ENCODE results near the gene OGN.
"Not testable (repeated sequence)": the region's sequence is repeated elsewhere in the genome, so short reads cannot be mapped to it uniquely, and the experiment has no call there.

OGN gene

GRCh38 chr9:92404042-92404836 is at the start of gene OGN:
OGN (minus strand) TSS chr9:92404578; CDS start chr9:92403407, 1,171 bp downstream.
- DNase-seq (ENCODE audit: low read depth in 1 of 2, low spot score in 1 of 2) = no peak

DNA sequence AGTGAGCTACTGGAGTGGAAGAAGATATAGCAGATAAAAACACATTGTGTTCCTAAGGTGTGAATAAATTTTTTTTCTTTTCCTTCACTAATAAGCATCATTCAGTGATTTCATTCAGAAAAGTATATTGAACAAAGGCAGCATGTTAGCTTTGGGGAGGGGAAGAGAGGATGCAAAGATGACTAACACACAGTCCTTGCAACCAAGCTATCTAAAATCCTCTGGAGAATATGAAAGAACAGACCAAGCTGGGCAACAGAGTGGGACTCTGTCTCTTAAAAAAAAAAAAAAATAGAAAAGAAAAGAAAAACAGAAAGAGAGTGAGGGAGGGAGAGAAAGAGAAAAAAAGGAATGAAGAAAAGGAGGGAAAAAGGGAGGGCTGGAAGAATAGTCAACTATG is 42.2 kb upstream of the OGN start:
- no peak for DNase-seq (ENCODE audit: low read depth in 1 of 2, low spot score in 1 of 2)

DNA sequence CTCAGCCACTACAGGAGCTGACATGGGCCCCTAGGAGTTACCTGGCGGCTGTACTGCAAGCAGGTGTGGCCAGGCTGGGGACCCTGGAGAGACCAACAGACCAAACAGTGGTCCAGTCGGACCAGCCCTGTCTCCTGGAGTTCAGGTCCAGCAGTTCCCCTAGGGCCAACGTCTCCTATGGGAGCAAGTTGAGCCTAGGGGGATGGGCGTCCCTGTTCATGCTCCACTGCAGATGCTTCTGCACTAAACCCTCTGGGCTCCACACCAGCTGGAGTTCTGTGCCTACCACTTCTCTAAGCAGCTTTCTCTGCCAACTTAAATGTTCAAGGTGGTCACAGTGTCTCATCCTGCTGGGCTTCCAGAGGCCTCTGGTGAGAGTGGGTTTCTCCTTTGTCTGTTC is 40.5 kb upstream of the OGN start:
- DNase-seq (ENCODE audit: low read depth in 1 of 2, low spot score in 1 of 2) = no peak

- DNase-seq (ENCODE audit: low read depth in 1 of 2, low spot score in 1 of 2) = no peak
Observed at GRCh38 chr9:92440751-92441046, 36.3 kb upstream of the OGN start.

DNA sequence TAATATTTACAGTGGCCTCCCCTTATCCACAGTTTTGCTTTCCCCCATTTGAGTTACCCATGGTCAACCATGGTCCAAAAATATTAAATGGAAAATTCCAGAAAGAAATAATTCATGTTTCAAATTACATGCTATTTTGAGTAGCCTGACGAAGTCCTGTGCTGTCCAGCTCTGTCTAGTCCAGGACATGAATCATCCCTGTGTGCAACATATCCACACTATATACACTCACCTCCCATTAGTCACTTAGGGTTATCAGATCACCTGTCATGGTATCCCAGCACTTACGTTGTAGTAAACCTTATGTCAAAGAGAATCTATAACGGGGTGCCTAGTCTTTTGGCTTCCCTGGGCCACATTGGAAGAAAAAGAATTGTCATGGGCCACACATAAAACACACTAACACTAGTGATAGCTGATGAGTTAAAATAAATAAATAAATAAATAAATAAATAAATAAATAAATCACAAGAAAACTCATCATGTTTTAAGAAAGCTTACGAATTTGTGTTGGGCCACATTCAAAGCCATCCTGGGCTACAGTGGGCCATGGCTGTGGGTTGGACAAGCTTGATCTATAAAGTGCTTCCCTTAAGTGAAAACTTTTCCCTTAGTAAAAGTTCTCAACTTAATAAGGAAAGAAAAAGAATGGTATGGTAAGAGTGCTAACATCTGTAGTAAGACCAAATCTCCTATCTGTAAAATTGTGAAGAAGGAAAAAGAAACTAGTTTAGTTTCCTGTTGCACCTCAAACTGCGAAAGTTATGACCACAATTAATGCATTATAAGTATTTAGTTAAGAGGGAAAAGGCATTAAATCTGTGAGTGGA is 35.8 kb upstream of the OGN start:
- no peak for DNase-seq (ENCODE audit: low read depth in 1 of 2, low spot score in 1 of 2)

- no peak for DNase-seq (ENCODE audit: low read depth in 1 of 2, low spot score in 1 of 2)
Observed at GRCh38 chr9:92438900-92439526, 34.6 kb upstream of the OGN start.

GRCh38 chr9:92435263-92435662 is 30.9 kb upstream of the OGN start:
- DNase-seq (ENCODE audit: low read depth in 1 of 2, low spot score in 1 of 2) = no peak

DNA sequence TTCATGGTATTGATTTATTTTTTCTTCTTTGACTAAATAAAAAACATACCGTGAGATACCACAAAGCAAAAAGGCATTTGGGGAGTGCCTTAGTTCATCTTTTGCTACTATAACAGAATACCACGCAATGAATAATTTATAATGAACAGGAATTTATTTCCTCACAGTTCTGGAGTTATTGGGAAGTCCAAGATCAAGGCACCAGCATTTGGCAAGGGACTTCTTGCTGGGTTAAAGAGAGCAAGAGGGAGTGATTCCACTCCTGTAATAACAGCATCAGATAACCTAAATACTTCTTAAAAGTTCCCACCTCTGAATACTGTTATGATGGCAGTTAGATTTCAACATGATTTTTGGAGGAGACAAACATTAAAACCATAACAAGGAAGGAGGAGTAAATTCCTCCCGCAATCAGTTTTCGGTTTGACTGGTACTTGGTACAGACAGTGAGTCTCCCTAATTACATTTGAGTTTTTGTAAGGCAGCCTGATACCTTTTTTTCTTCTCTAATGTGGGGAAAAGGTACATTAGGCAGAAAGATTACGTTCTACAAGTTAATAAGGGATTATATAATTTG is 28.7 kb upstream of the OGN start:
- no peak for DNase-seq (ENCODE audit: low read depth in 1 of 2, low spot score in 1 of 2)

- DNase-seq (ENCODE audit: low read depth in 1 of 2, low spot score in 1 of 2) = no peak
Observed at GRCh38 chr9:92432350-92432749, 28.0 kb upstream of the OGN start.

DNA sequence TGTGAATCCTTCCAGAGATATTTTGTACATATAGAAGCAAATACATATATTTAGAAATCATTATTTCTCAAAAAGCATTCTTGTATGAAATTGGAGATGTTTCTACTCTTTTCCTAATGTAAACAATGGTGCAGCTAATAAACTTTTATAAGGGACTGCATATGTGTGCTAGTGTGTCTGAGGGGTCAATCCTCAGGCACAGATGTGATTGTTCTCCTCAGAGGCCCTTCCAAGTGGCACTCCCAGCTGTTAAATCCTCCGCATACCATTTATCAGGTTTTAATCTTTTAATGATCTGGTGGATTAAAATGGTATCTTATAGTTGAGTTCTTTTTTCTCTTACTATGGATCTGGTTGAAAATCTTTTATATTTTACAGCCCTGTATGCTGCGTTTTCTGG is 25.5 kb upstream of the OGN start:
- no peak for DNase-seq (ENCODE audit: low read depth in 1 of 2, low spot score in 1 of 2)

- no peak for DNase-seq (ENCODE audit: low read depth in 1 of 2, low spot score in 1 of 2)
Observed at GRCh38 chr9:92426501-92427145, 22.2 kb upstream of the OGN start.

DNA sequence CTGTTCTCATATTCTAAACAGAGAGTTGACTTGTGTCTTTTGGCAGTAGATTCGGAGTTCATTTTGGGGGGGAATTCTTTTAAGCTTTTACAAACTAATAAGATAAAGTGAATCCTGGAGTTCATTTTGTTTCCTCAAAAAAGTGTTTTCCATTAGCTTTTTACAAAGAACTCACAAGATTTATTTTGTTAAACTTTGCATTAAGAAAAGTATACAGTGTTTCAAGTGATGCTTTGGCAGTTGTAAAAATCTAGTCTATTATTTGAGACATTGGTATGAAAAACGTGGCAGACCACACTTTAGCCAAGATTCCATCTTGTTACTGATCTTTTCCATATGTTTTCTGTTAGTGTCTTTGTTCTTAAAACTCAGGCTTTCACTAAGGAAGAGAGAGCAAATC is 21.1 kb upstream of the OGN start:
- no peak for DNase-seq (ENCODE audit: low read depth in 1 of 2, low spot score in 1 of 2)

DNA sequence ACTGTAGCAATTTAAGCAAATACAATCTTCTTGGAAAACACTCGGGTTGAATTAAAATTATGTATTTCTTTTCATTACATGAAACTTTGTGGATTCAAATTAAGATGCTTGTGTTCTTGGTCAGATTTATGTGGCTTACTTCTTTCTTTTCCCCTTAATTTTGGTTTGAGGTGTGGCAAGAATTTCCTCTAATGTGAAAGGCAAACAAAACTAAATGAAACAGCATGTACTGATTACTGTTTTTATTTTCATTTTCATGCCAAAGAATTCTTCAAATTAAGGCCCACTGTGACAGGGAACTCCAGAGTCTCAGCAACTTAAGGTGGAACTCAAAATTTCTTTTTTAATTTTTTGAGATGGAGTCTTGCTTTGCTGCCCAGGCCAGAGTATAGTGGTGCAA is 20.0 kb upstream of the OGN start, which contains the start of gene OMD:
Gene OMD, minus strand, starts transcription at position 132 of the 400 bp plus-strand sequence. CDS start 6,913 bp downstream, outside the sequence.
- DNase-seq (ENCODE audit: low read depth in 1 of 2, low spot score in 1 of 2) = no peak

DNA sequence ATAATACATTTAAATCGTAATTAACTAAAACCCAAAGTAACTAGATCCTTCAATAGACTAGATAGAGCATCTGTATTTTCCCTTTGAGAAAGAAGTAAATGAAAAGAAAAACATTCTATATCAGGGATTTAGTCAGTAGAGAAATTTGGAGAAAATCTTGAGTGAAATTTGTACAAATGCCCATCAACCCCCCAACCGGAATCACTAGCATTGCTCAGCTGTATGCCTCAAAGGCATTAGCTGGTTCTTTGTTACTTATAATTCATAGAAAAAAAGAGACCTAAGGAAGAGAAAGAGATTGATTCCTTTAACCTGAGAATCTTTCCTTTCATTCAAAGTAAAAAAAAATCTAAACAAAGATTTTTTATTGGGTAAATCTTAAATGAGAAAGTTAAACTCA is 19.2 kb upstream of the OGN start:
- no peak for DNase-seq (ENCODE audit: low read depth in 1 of 2, low spot score in 1 of 2)

GRCh38 chr9:92422611-92423338 is 18.4 kb upstream of the OGN start:
- no peak for DNase-seq (ENCODE audit: low read depth in 1 of 2, low spot score in 1 of 2)

GRCh38 chr9:92414566-92414965 is 10.2 kb upstream of the OGN start:
- no peak for DNase-seq (ENCODE audit: low read depth in 1 of 2, low spot score in 1 of 2)

GRCh38 chr9:92411157-92411556 is 6.8 kb upstream of the OGN start:
- DNase-seq (ENCODE audit: low read depth in 1 of 2, low spot score in 1 of 2) = not testable (repeated sequence)

- DNase-seq (ENCODE audit: low read depth in 1 of 2, low spot score in 1 of 2) = no peak
Observed at GRCh38 chr9:92408747-92409478, 4.5 kb upstream of the OGN start.

GRCh38 chr9:92407818-92408217 is 3.4 kb upstream of the OGN start:
- DNase-seq (ENCODE audit: low read depth in 1 of 2, low spot score in 1 of 2) = no peak

DNA sequence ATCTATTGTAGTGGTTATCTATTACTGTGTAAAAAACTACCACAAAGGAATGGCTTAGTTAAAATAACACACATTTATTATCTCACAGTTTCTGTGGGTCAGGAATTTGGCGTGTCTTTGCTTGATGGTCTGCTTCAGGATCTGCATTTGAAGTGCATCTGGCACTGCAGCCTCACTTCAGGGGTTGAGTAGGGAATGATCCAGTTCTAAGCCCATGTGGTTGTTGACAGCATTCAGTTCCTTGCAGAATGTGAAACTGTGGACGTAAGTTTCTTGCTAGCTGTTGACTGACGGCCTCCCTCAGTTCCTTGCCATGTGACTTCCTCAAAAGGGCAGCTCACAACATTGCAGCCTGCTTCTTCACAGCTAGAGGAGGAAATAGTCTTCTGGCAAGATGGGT is 2.1 kb upstream of the OGN start:
- DNase-seq (ENCODE audit: low read depth in 1 of 2, low spot score in 1 of 2) = no peak

Measured in stimulated activated CD4-positive, alpha-beta T cell treated with anti-CD3 and anti-CD28 coated beads, Interleukin-15, amount 100 ng/mL, for 1 hour (primary cell).